Measurements from ENCODE around the gene PRADC1.

Gene PRADC1

DNA sequence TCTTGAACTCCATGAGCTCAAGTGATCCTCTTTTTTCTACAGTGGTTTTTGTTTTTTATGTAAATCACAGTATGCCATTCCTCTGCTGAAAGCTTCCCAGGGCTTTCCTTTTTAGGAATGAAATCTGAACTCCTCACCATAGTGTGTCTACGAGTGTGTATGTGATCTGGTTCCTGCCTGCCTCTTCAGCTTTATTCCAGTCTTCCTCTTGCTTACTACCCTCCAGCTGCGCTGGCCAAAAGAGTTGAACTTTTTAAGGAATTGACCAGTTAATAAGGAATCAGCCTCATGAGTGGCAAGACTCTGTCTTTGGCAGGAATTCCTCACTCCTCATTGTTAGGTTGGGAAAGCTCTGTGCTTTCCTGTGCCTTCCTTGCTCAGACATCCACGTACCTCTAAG is 5.1 kb upstream of the PRADC1 start:
- in situ Hi-C loops (cut with MboI; ENCODE audit: low sequenced_read_pairs), result no loop called here

DNA sequence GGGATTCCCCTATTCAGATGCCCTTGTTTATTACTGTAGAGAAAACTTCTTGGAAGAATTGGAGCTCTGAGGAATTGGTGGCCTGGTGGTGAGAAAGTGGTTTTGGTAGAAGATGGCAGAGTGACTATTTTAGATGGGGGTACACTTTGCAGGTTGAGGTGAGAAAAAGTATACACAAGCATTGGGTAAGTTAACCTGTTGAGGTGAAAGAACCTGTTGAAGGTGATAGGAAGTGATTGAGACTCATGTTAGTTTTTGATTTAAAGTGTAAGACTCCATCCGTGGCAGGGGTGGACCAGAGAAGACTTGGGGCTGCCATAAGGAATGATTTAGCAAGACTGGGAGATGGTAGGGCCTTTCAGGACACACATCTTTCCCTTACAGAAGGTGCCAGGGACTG is 4.1 kb upstream of the PRADC1 start:
- in situ Hi-C loops (cut with MboI; ENCODE audit: low sequenced_read_pairs), result no loop called here

DNA sequence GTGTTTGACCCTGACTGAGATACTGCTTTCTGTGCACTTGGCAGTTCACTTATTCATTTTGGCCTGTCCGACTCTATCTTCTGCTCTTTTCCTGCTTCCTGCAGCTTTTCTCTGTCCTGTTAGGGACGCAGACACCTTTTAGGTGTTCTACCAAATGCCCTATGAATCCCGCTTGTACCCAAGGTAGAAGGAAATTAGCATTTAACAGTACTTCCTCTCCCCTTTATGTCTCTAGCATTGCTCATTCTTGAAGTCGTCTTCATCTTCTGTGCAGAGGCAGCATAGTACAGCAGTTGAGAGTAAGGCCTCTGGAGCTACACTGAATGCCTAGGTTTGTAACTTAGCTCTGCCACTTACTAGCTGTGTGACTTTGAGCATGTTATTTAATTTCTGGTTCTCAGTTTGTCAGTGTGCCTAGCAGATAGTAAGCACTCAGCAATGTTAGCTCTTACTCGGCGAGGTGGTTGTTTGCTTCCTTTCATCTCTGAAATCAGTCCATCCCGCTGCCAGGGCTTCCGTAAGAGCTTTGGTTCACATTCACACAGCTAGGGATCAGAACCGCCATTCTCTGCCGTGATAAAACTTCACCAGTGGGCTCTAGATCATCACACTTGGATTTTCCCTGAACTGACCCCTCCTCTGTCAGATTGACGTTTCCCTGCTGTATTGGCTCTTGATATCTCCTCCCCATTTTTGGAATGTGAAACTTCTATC is 2.4 kb upstream of the PRADC1 start:
- in situ Hi-C loops (cut with MboI; ENCODE audit: low sequenced_read_pairs), result no loop called here

DNA sequence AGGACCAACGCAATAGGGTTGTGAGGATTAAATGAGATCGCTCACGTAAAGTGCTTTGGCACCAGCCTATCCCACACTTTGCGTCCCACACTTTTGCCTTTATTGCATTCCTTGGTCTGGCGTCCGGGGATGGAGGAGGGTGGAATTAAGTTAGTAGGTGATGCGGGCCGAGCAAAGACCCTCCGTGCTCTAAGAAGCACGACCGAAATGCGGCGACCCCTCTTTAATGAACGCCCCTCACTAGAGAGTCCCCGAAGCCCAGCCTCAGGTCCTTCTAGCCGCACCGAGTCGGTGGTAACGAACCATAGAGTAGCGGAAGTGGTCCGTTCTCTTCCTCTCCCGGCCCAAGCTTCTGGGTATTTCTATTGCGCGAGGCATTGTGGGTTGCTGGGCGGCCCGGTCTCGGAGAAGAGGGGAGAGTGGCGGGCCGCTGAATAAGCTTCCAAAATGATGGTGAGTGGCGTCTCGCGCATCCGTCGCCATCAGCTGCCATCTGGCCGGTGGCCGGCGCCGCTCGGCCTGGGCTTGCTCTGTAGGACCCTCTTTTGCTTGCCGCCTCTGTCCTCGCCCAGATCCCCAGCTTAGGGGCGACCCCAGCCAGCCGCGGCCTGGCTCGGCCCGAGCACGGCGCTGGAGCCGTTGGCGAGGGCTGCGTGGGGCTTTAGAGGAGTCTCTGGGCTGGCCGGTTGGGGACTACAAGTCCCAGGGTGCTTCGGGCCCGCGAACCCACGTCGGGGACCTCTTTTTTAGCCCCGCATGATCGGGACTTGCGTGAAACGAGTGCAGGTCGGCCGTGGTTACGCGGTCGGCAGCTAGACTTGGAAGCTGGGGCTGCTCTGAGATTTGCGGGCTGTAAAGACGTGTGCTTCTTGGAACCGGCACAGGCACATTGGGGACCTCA is 1.1 kb upstream of the PRADC1 start, which contains the start of gene CCT7:
CCT7 (plus strand) TSS at position 377 of the 901 bp plus-strand sequence; CDS start at position 448, 71 bp downstream.
- in situ Hi-C loops (cut with MboI; ENCODE audit: low sequenced_read_pairs), result no loop called here

DNA sequence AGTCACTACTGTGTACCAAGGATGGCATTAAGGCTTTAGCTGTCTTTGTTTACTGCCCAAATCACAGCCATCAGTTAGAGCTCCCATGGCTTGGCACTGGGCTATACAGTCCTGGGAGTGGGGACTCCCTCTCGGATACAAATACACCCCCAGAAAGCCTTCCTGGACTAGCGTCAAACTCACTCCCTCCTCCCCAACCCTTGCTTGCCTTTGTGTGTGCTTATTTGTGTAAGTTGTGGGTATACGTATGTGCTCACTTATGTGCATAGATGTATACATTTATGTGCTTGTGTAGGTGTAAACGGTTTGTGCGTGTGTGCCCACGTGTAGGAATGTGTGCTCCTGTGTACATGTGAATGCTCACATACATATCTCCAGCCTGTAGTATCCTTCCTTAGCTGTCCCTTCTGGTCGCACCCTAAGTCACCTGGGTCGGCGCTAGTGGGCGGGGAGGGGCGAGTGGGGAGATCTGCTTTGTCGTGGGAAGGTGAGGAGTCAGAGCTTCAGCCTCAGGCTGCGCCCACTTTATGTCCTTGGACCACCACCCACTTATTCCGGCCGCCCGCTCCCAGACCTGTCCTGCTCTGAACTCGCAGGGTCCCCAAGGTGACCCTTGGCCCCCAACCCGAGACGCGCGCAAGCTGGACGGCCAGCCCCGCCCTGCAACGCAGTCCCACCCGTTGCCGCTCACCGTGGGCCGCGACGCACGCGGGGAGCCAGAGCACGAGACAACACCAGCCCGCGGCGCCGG is 461 bp downstream of the PRADC1 start:
- in situ Hi-C loops (cut with MboI; ENCODE audit: low sequenced_read_pairs), result no loop called here

DNA sequence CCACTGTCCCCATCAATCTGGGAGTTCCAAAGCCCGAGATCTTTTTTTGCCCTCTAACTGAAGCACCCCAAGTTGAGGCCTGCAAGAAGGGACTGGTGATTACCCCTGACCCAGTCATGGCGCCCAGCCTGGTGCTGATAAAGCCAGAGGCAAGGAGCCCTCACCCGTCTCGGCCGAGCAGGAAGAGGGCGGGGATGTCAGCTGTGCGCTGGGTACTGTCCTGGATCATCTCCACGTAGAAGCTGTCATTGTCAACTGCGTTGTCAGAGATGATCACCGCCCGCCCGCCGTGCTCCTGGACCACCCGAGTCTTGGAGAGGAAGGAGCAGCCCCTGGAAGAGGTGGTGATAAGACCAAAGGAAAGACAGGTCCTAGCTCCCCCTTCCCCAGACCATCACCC is 4.4 kb downstream of the PRADC1 start:
- in situ Hi-C loops (cut with MboI; ENCODE audit: low sequenced_read_pairs), result no loop called here

DNA sequence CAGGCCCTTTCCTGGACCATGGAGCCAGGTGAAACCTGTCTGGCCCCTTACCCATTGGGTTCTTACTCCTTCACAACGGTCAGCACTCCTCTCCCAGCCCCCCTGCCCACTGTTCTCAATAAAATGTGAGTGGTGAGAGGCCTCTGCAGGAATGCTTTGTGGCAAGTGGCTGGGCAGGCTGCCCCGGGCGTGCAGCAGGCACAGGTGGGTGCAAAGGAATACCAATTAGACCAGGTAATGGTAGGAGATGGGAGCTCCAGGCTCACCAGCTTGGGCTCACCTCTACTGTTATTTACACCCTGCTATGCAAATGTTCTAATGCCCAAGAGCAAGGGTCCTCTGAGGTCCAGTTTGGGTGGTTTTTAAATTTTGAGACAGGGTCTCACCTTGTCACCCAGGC is 6.0 kb downstream of the PRADC1 start:
- in situ Hi-C loops (cut with MboI; ENCODE audit: low sequenced_read_pairs), result no loop called here

DNA sequence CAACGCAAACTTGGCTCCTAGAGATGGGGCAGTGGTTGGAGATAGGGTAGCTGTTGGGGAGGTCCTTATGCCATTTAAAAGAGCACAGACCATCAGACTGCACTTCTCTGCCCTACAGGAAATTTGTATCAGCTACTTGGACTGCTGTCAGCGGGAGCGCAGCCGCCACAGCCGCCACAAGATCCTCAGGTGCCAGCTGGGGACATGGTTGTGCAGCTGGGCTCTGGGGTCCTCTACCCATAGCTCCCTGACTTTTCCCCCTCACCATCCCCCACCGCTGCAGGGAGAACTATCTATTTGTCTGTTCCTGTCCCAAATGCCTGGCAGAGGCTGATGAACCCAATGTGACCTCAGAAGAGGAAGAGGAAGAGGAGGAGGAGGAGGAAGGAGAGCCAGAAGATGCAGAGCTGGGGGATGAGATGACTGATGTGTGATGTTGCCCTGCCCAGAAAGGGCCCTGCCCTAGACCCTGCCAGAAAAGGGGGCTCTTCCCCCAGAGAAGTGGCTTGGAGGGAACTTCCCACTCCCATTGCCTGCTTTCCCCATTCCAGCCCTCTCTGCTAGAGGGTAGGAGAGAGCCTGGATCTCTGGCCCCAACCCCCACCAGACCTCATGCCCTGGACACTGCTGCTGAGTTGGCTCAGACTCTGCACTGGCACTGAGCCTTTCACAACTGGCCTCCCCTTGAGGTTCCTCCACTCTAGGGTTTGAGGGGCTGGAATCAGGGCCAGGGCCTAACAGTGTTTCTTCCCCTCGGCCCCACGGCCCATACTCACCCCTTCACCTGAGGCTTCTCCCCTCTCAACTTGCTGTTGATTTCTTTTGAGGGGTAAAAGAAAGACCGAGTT is 7.3 kb downstream of the PRADC1 start:
- in situ Hi-C loops (cut with MboI; ENCODE audit: low sequenced_read_pairs), result no loop called here

DNA sequence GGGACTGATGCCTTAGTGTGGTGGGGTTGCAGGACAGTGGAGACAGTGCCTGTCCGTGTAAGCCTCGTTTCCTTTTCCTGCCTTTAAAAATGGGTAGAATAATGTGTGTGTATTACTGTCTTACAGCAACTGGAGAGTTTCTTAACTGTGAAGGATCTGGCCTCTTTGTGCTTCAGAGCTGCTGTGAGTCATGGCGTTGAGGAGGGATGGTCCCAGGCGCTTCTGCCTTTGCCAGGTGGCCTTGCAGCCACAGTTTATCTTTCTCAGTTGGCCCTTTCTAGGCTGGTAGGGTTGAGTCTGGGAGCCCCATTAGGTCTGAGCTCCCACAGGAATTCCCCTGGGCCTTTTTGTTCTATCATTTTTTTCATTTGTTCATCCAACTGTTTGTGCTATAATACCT is 9.2 kb downstream of the PRADC1 start:
- in situ Hi-C loops (cut with MboI; ENCODE audit: low sequenced_read_pairs), result no loop called here

DNA sequence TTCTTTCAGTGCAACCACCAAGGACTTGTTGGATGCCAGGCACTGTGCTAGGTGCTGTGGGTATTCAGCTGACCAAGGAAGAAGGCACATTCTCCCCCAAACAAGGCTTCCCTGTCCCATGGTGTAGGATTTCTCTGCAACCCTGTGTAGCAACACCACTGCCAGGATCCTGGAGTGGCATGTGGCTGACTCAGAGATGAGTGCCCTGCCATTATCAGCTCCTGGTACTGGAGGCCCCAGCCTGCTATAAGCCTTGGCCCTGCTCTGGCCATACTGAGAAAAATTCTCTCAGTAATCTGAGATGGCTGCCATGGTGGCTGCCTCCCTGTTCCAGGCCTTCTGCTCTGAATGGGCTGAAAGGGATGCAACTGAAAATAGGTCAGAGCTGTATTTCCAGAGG is 14.7 kb downstream of the PRADC1 start:
- in situ Hi-C loops (cut with MboI; ENCODE audit: low sequenced_read_pairs), result no loop called here

DNA sequence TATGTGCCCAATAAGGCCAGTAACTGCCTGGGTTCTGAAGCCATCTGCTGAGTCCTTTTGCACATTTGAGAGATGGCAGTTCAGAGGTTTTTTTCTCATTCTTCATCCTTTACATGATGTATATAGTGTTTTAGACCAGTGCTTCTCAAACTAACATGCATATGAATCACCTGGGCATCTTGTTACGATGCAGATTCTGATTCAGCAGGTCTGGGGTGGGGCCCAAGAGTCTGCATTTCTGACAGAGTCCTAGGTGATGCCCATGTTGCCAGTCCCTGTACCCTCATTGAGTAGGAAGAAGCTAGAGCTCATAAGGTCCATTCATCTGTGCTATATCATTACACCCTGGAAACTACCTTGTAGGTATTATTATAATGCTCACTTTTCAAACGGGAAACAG is 15.2 kb downstream of the PRADC1 start:
- in situ Hi-C loops (cut with MboI; ENCODE audit: low sequenced_read_pairs), result no loop called here

DNA sequence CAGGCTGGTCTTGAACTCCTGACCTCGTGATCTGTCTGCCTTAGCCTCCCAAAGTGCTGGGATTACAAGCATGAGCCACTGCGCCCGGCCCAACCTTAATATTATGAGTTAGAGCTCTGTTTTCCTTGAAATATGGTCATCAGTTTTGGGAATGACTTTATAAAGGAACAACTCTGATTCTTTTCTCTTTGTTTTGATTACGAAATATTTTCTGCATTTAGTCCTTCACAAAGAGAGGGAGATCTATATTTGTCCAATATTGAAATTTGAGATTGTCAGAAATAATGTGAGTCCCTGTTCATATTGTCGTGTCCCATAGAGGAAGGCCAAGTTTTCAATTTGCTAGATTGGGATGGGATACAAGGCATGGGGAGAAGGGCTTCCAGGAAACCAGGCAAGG is 15.9 kb downstream of the PRADC1 start:
- in situ Hi-C loops (cut with MboI; ENCODE audit: low sequenced_read_pairs), result no loop called here

DNA sequence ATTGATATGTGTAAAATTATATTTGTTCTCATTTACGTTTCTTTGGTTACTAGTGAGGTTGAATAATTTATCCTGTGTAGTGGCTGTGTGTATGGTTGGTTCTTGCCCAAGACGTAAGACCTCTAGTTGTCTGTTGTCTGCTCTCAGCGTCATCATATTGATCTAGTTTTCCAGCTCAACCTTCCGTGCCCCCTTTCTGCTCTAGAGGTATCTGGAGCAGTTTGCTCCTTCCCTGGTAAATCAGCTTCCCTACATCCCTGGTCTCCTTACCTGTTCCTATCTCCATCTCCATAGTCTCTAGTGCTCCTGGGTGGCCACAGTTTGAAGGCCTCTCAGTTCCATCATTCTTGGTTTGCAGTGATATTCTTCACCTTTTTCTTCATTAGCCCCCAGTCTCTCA is 17.8 kb downstream of the PRADC1 start:
- in situ Hi-C loops (cut with MboI; ENCODE audit: low sequenced_read_pairs), result no loop called here

DNA sequence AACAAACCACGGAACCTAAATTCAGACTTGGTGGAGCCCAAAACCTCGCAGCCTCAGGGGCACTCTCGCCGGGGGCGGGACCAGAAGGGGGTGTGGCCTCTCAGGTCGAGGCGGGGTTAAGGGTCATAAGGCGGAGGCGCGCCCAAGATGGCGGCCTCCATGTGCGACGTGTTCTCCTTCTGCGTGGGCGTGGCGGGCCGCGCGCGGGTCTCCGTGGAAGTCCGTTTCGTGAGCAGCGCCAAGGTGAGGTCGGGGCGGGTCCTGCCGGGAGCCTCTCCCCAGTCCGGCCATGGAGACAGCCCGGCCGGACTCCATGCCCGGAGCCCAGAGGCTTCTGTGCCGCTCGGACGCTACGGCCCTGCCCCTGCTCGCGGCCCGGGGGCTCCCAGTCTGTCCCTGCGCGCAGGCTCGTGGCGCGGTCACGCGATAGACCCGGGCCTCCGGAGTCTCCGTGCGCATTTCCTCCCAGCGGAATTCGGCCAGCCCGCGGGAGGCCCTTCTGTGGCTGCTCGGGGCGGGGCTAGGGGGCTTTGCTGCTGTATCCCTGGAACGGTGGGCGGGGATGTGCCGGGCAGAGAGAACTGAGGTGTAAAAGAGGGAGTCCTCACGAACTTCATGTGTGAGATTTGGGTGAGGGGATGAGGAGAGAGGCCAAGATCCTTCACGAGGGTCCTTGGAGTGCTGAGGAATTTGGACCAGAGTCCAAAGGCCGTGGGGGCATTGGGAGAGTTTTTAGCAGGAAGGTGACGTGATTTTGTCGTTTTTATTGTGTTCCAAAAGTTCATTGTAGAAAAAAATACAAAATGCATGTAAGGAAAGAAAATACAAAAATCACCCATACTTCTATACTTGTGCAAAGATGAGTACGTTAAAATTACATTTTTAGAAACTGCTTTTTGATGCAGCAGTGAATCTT is 18.7 kb downstream of the PRADC1 start, which contains the start of gene SMYD5:
SMYD5 (plus strand) TSS at position 126 of the 916 bp plus-strand sequence; CDS start at position 148, 22 bp downstream.
- in situ Hi-C loops (cut with MboI; ENCODE audit: low sequenced_read_pairs), result no loop called here

DNA sequence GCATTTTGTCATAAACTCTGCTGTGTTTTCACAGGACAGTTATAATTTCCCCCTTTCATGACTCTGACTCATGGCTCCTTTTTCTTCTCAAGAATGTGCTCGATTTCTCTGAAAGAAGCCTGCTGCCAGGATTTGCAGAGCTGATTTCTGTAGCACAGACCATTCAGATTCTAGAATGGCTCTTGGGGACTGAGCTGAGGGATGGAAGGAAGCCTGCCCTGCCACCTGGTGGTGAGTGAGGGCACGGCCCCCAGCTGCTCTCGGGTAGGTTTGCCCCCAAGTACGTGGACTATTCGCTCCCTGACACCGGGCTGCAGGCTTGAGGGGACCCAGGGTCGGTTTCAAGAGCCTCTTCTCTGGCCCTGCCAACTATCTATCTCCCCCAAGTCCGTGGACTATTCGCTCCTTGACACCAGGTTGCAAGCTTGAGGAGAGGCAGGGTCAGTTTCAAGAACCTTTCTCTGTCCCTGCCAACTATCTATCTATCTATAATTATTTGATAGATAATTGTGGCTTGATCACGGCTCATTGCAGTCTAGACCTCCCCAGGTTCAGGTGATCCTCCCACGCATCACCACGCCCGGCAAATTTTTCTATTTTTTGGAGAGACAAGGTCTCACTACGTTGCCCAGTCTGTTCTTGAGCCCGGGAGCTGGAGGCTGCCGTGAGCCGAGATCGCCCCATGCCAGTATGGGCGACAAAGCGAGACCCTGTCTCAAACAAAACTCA is 20.4 kb downstream of the PRADC1 start:
- in situ Hi-C loops (cut with MboI; ENCODE audit: low sequenced_read_pairs), result no loop called here

DNA sequence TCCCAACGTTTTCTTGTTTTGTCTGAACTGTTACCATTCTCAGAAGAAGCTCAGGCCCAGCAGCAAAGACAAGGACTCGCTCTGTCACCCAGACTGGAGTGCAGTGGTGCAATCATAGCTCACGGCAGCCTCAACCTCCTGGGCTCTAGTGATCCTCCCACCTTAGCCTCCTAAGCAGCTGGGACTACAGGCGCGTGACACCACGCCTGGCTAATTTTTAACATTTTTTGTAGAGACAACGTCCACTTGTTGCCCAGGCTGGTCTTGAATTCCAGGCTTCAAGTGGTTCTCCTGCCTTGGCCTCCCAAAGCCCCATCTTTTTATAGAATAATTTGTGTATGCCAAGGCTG is 21.0 kb downstream of the PRADC1 start:
- in situ Hi-C loops (cut with MboI; ENCODE audit: low sequenced_read_pairs), result no loop called here

DNA sequence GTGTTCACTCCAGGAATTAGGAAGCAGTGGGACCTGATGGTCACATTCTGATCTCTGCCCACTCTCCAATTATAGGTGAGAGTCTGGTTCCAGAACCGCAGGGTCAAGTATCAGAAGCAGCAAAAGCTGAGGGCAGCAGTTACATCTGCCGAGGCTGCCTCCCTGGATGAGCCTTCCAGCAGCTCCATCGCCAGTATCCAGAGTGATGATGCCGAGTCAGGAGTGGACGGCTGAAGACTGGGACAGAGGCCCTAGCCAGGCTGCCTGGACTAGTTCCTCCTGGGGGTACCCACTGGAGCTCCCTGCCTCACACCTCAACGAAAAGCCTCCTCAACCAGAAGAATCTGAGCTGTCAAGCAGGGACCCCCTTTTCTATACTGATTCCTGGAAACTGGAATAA is 22.3 kb downstream of the PRADC1 start:
- in situ Hi-C loops (cut with MboI; ENCODE audit: low sequenced_read_pairs), result no loop called here

DNA sequence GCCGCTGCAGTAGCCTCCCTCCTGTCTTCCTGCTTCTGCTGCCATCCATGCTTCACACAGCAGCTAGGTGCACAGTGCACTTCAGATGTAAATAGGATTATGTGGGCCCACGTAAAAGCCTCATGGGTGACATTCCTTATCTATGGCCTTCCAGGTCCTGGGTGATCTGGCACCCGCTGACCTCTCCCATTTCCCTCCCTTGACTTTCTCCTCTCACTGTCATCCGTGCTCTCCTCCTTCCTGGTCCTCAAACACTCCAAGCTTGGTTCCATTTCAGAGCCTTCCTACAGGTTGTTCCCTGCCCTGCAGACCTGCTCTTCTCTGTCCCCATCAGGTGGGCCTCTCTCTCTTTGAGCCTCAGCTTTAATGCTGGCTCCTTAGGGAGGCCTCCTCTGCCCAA is 23.0 kb downstream of the PRADC1 start:
- in situ Hi-C loops (cut with MboI; ENCODE audit: low sequenced_read_pairs), result no loop called here

DNA sequence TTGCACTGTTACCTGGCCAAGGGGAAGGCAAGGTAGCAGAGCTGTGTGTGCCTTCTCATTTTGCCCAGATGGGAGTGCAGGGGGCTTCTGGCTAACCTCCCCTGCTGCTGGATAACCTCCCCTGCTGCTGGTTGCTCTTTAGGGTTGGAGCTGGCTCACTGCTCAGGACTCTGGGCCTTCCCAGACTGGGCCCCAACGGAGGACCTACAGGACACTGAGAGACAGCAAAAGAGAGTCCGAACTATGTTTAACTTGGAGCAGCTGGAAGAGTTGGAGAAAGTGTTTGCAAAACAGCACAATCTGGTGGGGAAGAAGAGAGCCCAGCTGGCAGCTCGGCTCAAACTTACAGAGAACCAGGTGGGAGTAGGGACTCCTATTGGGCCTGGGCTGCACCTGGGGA is 24.8 kb downstream of the PRADC1 start:
- in situ Hi-C loops (cut with MboI; ENCODE audit: low sequenced_read_pairs), result no loop called here
